Adrenal gland (tissue), 5 donors: ENCODE measurements around the gene RPS6KC1.

Experiments used
- CTCF ChIP-seq, 6 experiments: fragments of 450-650 bp in 4 of 6; fragments of 200-600 bp in 2 of 6; sonication (generic) in 1 of 6; IDR thresholded peaks; 1 replicate in 5 of 6; 2 replicates in 1 of 6; pipeline versions ENCODE4 v1.5.1 to v1.8.0; 2016 to 2021; ENCODE audit warnings: antibody characterized with exemption in 6 of 6, mild to moderate bottlenecking in 2 of 6, moderate library complexity in 1 of 6
- POLR2A ChIP-seq, 2 donors: fragments of 450-650 bp; IDR thresholded peaks; one replicate each; pipeline ENCODE4 v1.6.1; 2017; ENCODE audit warnings: antibody characterized with exemption in 2 of 2, mild to moderate bottlenecking in 2 of 2, moderate library complexity in 1 of 2
- donor health status: DM: no; HTN: no; CAD: no.

GRCh38 chr1:213148905-213149304 lies 97.9 kb downstream of the RPS6KC1 start:
- TF ChIP-seq CTCF (IDR thresholded peaks at IDR 0.05) (no peak), POLR2A (IDR thresholded peaks at IDR 0.05) (no peak)
